ENCODE data around the gene EMID1. TPM values are rescaled to one million over a fixed set of nuclear protein-coding genes. Genes with fewer than 3 reads are reported as not detected.

The EMID1 gene
- total RNA-seq (2021; ENCODE audit: unreplicated experiment) (9.6 TPM), Bru-seq, nascent RNA (percentile 54 among the genes with signal in this experiment), BruChase-seq, experiment 1, labeled RNA remaining after a 6-hour chase (percentile 40 among the genes with signal in this experiment), BruChase-seq, experiment 2, labeled RNA remaining after a 2-hour chase (percentile 55 among the genes with signal in this experiment)
- 13.4 and 16.1 TPM in 2 replicates for polyA plus RNA-seq (2012)
- long read RNA-seq, transcript EMID1-203 (15 exons, 2,118 nt) = minor isoform, 5 of 45 reads
- long read RNA-seq, transcript EMID1-201 (15 exons, 2,173 nt) = major isoform, 6 of 45 reads
- long read RNA-seq, partial matches to known transcripts = 4 of 45 reads
- long read RNA-seq, other reads (novel, unspliced or antisense) = 30 of 45 reads

GRCh38 chr22:29205594-29206371 lies at the start of gene EMID1:
Gene EMID1 (plus strand): TSS chr22:29205896. CDS start chr22:29206039, 143 bp downstream.
- RAD21 ChIA-PET (ENCODE audit: low non-redundant PET in 1 of 2, low total read pairs in 2 of 2, uncharacterized antibody in 2 of 2, unreplicated experiment in 2 of 2) = no interaction called here
- H3K4me3 ChIP-seq (replicated peaks in 1 of 2; ENCODE audit: low read depth in 1 of 2, low read length in 2 of 2) = peak within 1 kb of the TSS; percentile 63 to 82
- H3K4me1 ChIP-seq (ENCODE audit: control insufficient read depth in 1 of 2, insufficient read depth in 2 of 2, low read length in 2 of 2) = peaks cover 4 to 18% of the 10 kb centered on the region in 2 experiments; a peak in 3 of 4 replicates
- no peaks in the 10 kb centered on the region for H3K9me2 ChIP-seq (ENCODE audit: insufficient read depth)
- TF ChIP-seq CBX3 (IDR thresholded peaks at IDR 0.05; ENCODE audit: low read depth) (no peak), ZFX (IDR thresholded peaks at IDR 0.05) (peak; percentile 49; the same call in 1 of the 2 replicates), CTCF (IDR thresholded peaks at IDR 0.05 in 2 of 3, conservative IDR thresholded peaks at IDR 0.05 in 1 of 3; ENCODE audit: borderline replicate concordance in 1 of 3, insufficient read depth in 1 of 3, low read depth in 2 of 3, low read length in 2 of 3) (0 out of 6 replicates have a peak, but pooled peaks of 1 of the 3 experiments have one; percentile 11), EGR1 (IDR thresholded peaks at IDR 0.05; ENCODE audit: low read depth) (no peak), POLR2AphosphoS5 (IDR thresholded peaks at IDR 0.05; ENCODE audit: low read depth, low read length) (peak; percentile 50; the same call in 1 of the 2 replicates)
- H2AFZ ChIP-seq (ENCODE audit: low read depth, low read length, poor library complexity, severe bottlenecking) = peak within 1 kb of the TSS; percentile 90
- no peaks in the 10 kb centered on the region for H3K9me3 ChIP-seq (ENCODE audit: control insufficient read depth in 1 of 2, insufficient read depth in 1 of 2, low read depth in 1 of 2, low read length in 2 of 2)
- CTCF ChIA-PET = interaction anchor here (0.8 to 1.8 kb wide), 5 partner anchors 10 to 415 kb away, joined by 3 to 6 read pairs (median 3); no protein-coding TSS in a partner anchor
- no peaks in the 10 kb centered on the region for H4K20me1 ChIP-seq (ENCODE audit: insufficient read depth)
- POLR2A ChIA-PET = no interaction called here
- BruUV-seq (replicated peaks) = no TSS peak
- H3K4me2 ChIP-seq (ENCODE audit: low read length) = peak within 1 kb of the TSS; percentile 94
- H3K36me3 ChIP-seq (ENCODE audit: control insufficient read depth in 1 of 2, insufficient read depth in 2 of 2, low read length in 2 of 2) = no peaks in the 10 kb centered on the region
- intact Hi-C loops (cut with micrococcal nuclease) = loop anchor here (5.0 kb wide), 1 partner anchor 152 kb away; no protein-coding TSS in a partner anchor
- DNase-seq (ENCODE audit: low read depth, low spot score) = no peak
- ATAC-seq = peak; percentile 78
- no peaks in the 10 kb centered on the region for H3K27me3 ChIP-seq (ENCODE audit: insufficient read depth, low read length)
- H3K27ac ChIP-seq (ENCODE audit: low read depth, low read length) = peak within 1 kb of the TSS; percentile 73; the same call in 1 of the 2 replicates
- peak within 1 kb of the TSS; percentile 78 for H3K9ac ChIP-seq (ENCODE audit: low read length)
- no peaks in the 10 kb centered on the region for H3K79me2 ChIP-seq (ENCODE audit: insufficient read depth, low read length)
